ENCODE results near the gene TAS1R3. TPM values are rescaled to one million over a fixed set of nuclear protein-coding genes. Genes with fewer than 3 reads are reported as not detected.

Gene TAS1R3
- total RNA-seq (under 1 TPM; 0.33 to 0.51 (median 0.38) TPM), polyA plus RNA-seq (0.66 TPM)
- long read RNA-seq, donor 1, partial matches to known transcripts: 0 of 1 reads
- long read RNA-seq, donor 1, other reads (novel, unspliced or antisense): 1 of 1 reads
- long read RNA-seq, donor 2, partial matches to known transcripts: 2 of 3 reads
- long read RNA-seq, donor 2, other reads (novel, unspliced or antisense): 0 of 3 reads
- long read RNA-seq, donor 3: 0 reads
- long read RNA-seq, donor 4, partial matches to known transcripts: 0 of 1 reads
- long read RNA-seq, donor 4, other reads (novel, unspliced or antisense): 1 of 1 reads

DNA sequence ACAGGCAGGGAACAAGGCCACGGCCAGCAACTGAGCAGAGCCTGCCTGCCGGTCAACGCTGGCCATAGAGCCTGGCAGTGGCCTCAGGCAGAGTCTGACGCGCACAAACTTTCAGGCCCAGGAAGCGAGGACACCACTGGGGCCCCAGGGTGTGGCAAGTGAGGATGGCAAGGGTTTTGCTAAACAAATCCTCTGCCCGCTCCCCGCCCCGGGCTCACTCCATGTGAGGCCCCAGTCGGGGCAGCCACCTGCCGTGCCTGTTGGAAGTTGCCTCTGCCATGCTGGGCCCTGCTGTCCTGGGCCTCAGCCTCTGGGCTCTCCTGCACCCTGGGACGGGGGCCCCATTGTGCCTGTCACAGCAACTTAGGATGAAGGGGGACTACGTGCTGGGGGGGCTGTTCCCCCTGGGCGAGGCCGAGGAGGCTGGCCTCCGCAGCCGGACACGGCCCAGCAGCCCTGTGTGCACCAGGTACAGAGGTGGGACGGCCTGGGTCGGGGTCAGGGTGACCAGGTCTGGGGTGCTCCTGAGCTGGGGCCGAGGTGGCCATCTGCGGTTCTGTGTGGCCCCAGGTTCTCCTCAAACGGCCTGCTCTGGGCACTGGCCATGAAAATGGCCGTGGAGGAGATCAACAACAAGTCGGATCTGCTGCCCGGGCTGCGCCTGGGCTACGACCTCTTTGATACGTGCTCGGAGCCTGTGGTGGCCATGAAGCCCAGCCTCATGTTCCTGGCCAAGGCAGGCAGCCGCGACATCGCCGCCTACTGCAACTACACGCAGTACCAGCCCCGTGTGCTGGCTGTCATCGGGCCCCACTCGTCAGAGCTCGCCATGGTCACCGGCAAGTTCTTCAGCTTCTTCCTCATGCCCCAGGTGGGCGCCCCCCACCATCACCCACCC, at the start of gene TAS1R3:
TSS of gene TAS1R3 (plus strand) at position 213 of the 898 bp plus-strand sequence. CDS start at position 279, 66 bp downstream.
- Histone ChIP-seq H3K9me3 (ENCODE audit: control insufficient read depth, low read length) (no peaks in the 10 kb centered on the region), H3K27me3 (ENCODE audit: control insufficient read depth, insufficient read depth) (no peaks in the 10 kb centered on the region), H3K4me1 (ENCODE audit: control insufficient read depth, insufficient read depth, low read length) (no peaks in the 10 kb centered on the region), H3K27ac (ENCODE audit: low read length) (no peak within 1 kb of the TSS), H3K4me3 (ENCODE audit: low read length) (no peak within 1 kb of the TSS)
- ATAC-seq: no peak
- 77% methylated on average over 41 of the region's 41 CpGs for WGBS
- no peak for DNase-seq
- intact Hi-C loops (cut with DNase I): no loop called here

DNA sequence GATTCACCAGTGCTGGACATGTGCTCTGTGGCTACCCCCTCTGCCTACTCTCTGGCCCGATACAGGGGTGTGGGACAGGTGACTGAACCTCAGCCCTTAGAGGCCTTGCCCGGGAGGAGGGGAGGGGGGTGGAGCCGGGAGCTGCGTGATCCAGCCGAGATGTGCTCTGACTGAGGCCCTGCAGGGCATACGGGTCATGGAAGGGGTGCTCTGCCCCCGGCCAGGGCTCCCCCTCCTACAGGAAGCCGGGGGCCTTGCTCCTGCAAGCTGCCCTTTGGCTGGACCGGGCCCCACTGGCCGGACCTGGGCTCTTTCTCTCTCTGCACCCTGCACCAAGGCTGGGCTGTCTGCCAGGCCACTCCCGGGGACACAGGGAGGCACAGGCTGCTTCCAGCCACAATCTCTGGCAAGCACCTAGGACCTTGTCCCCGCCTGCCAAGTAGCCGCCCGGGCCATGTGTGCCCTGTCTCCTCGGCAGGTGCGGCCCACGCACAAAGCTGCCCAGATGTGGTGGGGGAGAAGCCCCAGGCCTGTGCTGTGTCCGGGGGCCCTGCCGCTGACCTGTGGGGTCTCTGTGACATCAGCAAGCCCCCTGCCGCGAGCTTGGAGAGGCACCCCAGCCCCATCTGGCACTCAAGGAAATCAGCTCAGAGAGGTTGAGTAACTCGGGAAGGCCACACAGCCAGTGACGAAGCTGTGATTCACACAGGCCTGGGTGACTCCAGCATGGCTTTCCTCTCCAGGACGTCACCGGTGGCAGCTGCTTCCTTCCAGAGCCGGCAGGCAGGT, 49.4 kb upstream of the TAS1R3 start:
- Histone ChIP-seq H3K27me3 (ENCODE audit: control insufficient read depth, insufficient read depth) (no peaks in the 10 kb centered on the region), H3K4me1 (ENCODE audit: control insufficient read depth, insufficient read depth, low read length) (no peaks in the 10 kb centered on the region), H3K27ac (ENCODE audit: low read length) (no peak overlapping the region), H3K9me3 (ENCODE audit: control insufficient read depth, low read length) (no peaks in the 10 kb centered on the region), H3K4me3 (ENCODE audit: low read length) (no peak overlapping the region)
- ATAC-seq: peak; percentile 58 to 75
- WGBS: 46% methylated on average over 26 of the region's 26 CpGs
- DNase-seq: peak in 2 of 3 donors; percentile 86 to 87
- intact Hi-C loops (cut with DNase I): no loop called here

DNA sequence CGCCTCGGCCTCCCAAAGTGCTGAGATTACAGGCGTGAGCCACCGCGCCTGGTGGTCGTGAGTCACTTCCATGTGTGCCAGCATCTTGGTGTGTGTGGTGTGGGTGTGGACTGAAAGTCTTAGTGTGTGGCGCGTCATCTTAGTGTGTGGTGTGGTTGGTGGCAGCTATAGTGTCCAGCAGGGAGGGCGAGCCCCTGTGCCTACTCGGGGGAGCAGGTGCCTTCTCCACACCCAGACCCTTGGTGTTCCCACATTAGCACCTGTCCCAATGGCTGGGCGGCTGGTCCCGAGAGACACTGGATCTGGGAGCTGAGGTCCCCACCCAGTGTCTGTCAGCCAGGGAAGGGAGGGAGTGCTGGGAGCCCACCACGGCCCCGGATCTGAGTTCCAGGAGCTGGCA, 48.1 kb upstream of the TAS1R3 start:
- Histone ChIP-seq H3K4me1 (ENCODE audit: control insufficient read depth, insufficient read depth, low read length) (no peaks in the 10 kb centered on the region), H3K27me3 (ENCODE audit: control insufficient read depth, insufficient read depth) (no peaks in the 10 kb centered on the region), H3K9me3 (ENCODE audit: control insufficient read depth, low read length) (no peaks in the 10 kb centered on the region), H3K27ac (ENCODE audit: low read length) (no peak overlapping the region), H3K4me3 (ENCODE audit: low read length) (no peak overlapping the region)
- no peak for ATAC-seq
- intact Hi-C loops (cut with DNase I): no loop called here
- 83% methylated on average over 14 of the region's 14 CpGs for WGBS
- DNase-seq: peak in 1 of 3 donors; percentile 49

DNA sequence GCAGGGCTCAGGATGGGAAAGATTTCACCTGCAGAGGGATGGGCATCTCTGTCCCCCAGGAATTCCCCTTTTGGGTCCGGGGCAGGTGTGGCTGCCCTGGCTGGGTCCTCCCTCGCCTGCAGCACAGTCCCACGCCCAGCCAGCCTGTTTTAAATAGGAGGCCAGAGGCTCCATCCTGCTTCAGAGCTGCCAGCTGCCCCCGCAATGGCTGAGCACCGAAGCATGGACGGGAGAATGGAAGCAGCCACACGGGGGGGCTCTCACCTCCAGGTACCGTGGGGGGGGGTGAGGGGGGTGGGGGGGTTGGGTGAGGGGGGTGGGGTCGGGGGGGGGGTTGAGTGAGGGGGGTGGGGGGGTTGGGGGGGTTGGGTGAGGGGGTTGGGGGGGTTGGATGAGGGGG, 47.3 kb upstream of the TAS1R3 start:
- DNase-seq: peak in 1 of 3 donors; percentile 39
- ATAC-seq: no peak
- H3K4me3 ChIP-seq (ENCODE audit: low read length): no peak overlapping the region
- intact Hi-C loops (cut with DNase I): no loop called here
- H3K4me1 ChIP-seq (ENCODE audit: control insufficient read depth, insufficient read depth, low read length): no peaks in the 10 kb centered on the region
- no peak overlapping the region for H3K27ac ChIP-seq (ENCODE audit: low read length)
- no peaks in the 10 kb centered on the region for H3K27me3 ChIP-seq (ENCODE audit: control insufficient read depth, insufficient read depth)
- H3K9me3 ChIP-seq (ENCODE audit: control insufficient read depth, low read length): no peaks in the 10 kb centered on the region
- 11% methylated on average over 8 of the region's 9 CpGs for WGBS

DNA sequence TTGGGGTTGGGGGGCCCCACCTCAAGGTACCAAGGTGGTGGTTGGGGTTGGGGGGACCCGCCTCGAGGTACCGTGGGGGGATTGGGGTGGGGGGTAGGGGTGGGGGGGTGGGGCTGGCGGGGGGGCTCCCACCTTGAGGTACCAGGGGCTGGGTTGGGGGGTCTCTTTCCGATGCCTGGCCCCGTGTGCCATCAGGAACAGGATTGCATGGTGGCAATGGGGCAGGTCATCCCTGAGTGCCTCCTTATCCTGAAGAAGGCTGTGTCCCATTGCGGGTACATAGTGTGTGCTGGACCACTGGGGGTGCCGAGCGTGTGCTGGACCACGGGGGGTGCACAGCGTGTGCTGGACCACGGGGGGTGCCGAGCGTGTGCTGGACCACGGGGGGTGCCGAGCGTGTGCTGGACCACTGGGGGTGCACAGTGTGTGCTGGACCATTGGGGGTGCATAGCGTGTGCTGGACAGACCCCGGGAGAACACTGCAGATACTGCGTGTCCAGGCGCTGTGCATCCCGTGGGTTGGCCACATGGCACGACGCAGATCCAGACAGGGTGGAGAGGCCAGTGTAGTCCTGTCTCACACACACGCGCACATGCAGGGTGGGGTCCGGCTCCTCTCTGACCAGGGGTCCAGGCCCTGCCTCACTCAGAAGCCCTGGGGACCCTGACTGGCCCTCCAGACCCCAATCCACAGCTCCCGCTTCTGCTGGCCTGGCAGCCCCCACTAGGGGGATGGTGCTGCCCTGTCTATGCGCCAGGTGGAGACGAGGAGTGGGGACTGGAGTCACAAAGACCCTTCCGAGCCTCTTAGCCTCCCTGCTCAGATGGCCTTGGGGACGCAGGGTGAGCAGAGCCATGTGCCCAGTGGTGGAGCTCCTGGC, 46.6 kb upstream of the TAS1R3 start:
- intact Hi-C loops (cut with DNase I): no loop called here
- no peak overlapping the region for H3K27ac ChIP-seq (ENCODE audit: low read length)
- no peak overlapping the region for H3K4me3 ChIP-seq (ENCODE audit: low read length)
- no peaks in the 10 kb centered on the region for H3K9me3 ChIP-seq (ENCODE audit: control insufficient read depth, low read length)
- H3K4me1 ChIP-seq (ENCODE audit: control insufficient read depth, insufficient read depth, low read length): no peaks in the 10 kb centered on the region
- H3K27me3 ChIP-seq (ENCODE audit: control insufficient read depth, insufficient read depth): no peaks in the 10 kb centered on the region
- ATAC-seq (no peak), DNase-seq (peak in 1 of 3 donors; percentile 53)
- 82% methylated on average over 32 of the region's 32 CpGs for WGBS

DNA sequence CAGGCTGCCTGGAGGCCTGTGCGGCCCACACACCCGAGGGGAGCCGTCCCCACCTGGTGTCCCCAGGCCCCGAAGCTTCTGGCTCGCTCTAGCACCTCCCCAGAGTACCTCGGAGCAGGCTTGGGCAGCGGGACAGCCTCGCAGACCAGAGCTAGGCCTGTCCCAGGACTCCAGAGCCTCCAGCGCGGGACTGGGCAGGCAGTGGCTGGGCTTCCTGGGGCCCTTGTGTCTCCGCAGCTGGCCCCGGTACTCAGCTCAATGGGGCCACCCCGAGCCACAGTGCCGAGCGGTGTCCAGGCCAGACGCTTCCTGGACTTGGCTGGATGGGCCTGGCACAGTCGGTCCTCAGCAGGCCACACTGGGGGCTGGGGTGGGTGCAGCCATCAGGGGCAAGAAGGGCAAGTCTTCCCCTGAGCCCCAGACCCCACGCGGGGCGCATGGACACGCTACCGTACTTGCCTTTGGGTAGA, 45.9 kb upstream of the TAS1R3 start:
- DNase-seq: peak in 1 of 3 donors; percentile 48
- Histone ChIP-seq H3K9me3 (ENCODE audit: control insufficient read depth, low read length) (no peaks in the 10 kb centered on the region), H3K27me3 (ENCODE audit: control insufficient read depth, insufficient read depth) (no peaks in the 10 kb centered on the region), H3K4me3 (ENCODE audit: low read length) (no peak overlapping the region), H3K4me1 (ENCODE audit: control insufficient read depth, insufficient read depth, low read length) (no peaks in the 10 kb centered on the region), H3K27ac (ENCODE audit: low read length) (no peak overlapping the region)
- ATAC-seq: no peak
- intact Hi-C loops (cut with DNase I): no loop called here
- WGBS: 90% methylated on average over 22 of the region's 22 CpGs

DNA sequence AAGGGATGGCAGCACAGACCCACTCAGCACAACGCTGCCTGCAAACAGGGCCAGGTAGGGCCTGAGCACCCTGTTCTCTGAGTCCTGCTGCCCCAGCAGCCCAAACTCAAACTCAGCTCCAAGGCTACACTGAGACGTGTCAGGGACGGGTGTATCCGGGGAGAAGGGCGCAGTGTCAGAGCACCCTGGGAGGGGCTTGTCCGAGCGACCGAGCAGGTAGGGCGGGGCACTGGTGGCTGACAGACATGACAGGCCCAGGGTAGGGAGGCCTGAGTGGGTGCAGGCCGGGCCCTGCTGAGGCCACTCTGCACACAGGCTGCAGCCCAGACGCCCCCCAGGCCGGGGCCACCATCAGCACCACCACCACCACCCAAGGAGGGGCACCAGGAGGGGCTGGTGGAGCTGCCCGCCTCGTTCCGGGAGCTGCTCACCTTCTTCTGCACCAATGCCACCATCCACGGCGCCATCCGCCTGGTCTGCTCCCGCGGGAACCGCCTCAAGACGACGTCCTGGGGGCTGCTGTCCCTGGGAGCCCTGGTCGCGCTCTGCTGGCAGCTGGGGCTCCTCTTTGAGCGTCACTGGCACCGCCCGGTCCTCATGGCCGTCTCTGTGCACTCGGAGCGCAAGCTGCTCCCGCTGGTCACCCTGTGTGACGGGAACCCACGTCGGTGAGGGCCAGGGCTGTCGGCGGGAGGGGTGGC, 45.3 kb upstream of the TAS1R3 start:
- ATAC-seq: peak in 1 of 2 donors; percentile 4
- Histone ChIP-seq H3K9me3 (ENCODE audit: control insufficient read depth, low read length) (no peaks in the 10 kb centered on the region), H3K27me3 (ENCODE audit: control insufficient read depth, insufficient read depth) (no peaks in the 10 kb centered on the region), H3K27ac (ENCODE audit: low read length) (no peak overlapping the region), H3K4me1 (ENCODE audit: control insufficient read depth, insufficient read depth, low read length) (no peaks in the 10 kb centered on the region), H3K4me3 (ENCODE audit: low read length) (no peak overlapping the region)
- WGBS: 68% methylated on average over 37 of the region's 37 CpGs
- intact Hi-C loops (cut with DNase I): no loop called here
- peak in 1 of 3 donors; percentile 44 for DNase-seq

DNA sequence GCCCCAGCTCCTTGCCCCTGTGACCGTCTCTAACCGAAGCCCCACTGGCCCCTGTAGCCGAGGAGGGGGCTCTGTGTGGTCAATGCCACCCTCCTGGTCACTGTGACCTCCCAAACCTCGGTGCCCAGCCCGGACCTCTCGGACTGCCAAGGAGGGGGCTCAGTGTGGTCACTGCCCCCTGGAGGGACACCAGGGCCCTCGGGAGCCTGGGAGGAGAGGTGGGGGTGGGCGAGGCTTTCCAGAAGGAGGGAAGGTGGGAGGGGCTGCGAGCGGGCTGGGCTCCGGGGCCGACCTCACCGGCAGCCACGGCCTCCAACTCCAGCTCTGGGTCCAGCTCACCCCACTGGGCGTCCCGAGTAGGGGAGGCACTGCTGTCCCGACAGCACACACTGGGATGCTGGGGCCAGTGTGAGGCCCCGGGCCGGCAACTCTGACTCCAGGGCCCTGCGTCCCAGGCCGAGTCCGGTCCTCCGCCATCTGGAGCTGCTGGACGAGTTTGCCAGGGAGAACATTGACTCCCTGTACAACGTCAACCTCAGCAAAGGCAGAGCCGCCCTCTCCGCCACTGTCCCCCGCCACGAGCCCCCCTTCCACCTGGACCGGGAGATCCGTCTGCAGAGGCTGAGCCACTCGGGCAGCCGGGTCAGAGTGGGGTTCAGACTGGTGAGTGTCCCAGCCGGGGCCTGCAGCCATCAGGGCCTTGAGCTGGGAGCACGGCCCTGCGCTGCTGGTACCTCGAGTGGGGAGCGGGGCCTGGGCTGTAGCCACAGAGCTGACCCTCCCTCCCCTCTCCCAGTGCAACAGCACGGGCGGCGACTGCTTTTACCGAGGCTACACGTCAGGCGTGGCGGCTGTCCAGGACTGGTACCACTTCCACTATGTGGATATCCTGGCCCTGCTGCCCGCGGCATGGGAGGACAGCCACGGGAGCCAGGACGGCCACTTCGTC, 44.5 kb upstream of the TAS1R3 start:
- Histone ChIP-seq H3K4me3 (ENCODE audit: low read length) (no peak overlapping the region), H3K4me1 (ENCODE audit: control insufficient read depth, insufficient read depth, low read length) (no peaks in the 10 kb centered on the region), H3K9me3 (ENCODE audit: control insufficient read depth, low read length) (no peaks in the 10 kb centered on the region), H3K27ac (ENCODE audit: low read length) (no peak overlapping the region), H3K27me3 (ENCODE audit: control insufficient read depth, insufficient read depth) (no peaks in the 10 kb centered on the region)
- ATAC-seq (no peak), DNase-seq (peak in 1 of 3 donors; percentile 63)
- 62% methylated on average over 50 of the region's 50 CpGs for WGBS
- intact Hi-C loops (cut with DNase I): no loop called here

All from right cardiac atrium (tissue), 5 donors.